ENCODE measurements around the gene LEF1.

Gene LEF1

DNA sequence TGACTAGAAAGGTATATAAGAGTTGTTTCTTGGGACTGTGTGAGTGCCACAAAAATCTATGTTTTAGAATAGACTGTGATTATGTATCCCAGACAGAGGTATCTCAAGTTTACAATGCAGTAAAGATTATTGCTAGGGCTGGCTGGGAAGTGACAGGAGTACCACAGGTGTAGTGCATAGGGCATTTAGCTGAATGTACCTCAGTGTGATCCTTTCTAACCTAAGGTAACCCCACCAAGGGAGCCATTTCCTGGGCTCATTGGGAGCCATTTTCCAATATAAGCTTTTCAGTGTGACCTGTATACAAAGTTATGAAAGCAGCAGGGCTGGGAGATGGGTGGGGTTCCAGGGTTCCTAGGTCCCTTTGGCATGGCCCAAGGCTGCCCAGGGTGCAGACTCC is 6.1 kb upstream of the LEF1 start:
- DNase-seq (ENCODE audit: low spot score) = no peak

DNA sequence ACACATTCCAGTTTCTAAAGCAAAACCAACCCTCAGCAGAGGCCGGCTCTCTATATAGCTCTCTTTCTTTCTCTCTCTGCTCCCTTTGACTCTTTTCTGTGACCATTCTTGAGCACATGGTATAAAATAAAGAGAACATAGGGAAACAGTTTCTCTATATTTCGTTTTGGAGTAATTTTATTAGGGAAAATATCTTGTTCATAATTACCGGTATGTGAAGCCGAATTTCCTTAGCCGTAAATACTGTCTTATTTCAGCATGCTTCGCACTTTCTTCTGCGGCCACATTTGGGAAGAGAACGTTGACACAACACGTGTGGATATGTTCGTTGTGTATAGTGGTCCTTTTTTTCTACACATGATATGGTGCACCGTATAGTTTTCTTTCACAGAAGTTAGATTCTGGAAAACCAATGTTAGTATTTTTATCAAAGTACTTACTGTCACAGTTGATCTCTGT is 4.9 kb upstream of the LEF1 start:
- DNase-seq (ENCODE audit: low spot score) = no peak

DNA sequence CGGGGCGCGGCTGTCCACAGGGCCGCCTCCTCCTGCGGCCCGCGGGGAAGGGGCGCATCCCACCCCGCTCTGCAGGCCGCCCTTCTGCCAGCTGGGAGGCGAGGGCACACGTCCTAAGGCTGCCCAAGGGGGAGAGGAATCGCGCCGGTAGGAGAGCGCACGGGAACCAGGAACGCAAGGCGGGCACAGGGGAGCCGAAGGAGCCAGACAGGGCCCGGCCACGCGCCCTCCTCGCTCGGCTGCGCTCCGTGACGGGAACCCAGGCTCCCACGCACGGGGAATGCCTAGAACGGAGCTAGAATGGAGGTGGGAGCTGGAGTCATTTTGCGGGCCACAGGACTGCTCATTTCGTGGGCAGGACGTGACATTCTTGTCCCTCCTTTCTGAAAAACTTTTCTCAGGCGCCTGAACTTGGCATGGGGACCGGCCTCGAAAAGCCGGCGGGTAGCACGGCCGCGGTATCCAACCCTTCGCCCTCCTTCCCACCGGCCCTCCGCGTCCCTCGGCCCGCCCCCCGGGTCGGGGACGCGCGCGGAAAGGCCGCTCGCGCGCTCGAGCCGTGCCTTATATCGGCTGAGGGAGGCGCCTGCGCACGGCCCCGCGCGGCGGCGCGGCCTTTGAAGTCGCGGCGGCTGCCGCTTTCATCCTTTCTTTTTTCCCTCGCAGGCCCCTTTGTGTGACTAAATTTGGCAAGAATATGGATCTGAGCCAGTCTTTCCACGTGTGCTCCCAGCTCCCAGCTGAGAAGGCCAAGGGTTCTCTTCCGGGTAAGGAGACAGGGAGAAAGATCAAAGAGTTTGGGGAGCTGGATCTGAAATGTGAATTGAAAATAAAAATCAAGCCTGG is 4.2 kb upstream of the LEF1 start:
- no peak for DNase-seq (ENCODE audit: low spot score)

DNA sequence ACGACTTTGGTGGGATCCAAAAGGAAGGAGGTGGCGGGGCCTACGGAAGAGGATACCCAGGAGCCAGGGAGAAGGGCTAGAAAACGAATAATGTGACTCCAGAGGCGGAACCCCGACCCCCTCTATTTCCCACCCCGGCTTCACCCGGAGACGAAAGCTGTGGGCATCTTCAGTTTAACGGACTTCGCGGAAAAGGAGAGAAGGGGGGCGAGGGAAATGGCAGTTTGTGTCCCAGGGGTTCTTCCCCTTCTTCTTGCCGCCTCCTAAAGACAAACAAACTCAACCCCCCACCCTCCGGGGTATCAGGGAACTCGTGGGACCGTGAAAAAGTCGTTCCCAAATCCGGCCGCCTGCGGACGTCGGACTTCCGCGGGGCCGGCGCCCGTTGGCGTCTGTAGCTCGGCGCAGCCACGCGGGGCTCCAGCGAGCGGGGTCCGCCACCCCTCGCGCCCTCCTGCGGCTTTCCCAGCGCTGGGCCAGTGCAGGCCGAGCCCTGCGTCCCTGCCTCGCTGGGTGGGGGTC is 3.6 kb upstream of the LEF1 start:
- DNase-seq (ENCODE audit: low spot score) = no peak

DNA sequence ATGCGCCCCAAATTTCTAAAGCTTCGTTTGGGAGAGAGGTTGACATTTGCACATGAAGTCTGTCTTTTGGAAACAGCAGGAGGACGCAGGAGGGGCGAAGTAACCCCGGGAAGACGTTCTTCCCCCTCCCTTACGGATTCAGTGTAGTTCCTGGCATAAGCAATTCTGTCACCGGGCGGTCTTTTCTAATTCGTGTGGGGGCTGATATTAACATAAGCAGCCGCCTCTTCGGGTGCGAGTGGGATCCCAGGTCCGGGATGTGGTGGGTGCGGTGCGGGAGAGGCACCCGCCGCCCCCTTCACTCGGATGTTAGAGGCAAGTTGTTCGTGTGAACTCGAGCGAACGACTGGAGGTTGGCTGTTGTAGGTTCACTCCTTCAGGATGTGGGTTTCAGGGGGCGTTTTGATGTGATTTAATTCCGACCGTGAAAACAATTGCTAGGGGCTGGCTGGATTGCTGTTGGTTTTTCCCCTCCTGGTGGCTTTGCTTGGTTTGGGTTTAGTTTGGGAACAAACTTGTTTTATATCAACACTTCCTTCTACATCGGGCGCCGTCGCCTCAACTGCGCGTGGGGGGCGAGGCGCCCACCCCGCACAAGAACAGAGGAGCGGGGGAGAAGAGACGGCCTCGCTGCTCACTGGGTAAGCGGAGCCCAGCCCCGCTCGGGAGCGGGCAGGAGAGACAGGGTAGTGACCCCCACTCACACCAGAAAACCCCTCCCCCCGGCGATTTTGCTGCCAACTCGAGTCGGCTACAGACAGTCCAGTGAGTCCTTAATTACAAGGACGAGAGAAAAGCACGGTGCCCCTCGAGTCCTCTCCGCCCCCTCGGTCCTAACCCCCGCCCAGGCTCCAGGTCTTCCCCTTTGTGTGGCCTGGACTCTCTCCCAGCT is 2.9 kb upstream of the LEF1 start:
- DNase-seq (ENCODE audit: low spot score) = no peak

DNA sequence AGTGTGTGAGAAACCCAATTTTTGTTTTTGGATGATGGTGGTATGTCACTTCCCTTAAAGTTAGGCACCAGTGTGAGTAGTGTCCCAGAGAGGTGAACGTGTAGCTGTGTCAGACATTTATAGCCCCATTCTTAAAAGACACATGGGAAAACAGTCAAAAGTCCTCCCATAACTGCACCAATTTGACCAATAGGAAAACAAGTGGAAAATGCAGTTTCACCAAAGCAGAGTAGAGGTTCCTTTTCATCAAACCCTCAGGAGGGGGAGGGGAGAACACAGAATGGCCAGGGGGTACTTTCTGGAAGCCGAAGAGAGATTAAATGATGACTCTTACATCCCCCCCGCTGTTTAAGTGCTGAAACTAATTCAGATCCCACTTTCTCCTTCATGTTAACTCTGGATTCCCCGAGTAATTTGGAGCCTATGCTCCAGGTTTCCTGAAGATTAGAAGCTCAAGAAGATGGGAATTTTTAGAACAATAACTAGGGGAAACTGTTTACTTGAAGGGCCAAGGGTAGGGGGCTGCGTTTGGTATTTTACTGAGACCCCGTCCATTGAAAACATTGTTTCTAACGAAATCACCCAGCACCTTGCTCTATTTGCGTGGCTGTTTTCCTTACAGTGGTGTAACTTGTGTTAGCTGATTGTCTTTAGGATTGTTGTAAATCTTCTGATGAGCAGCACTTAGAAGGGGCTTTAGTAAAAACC is 2.1 kb upstream of the LEF1 start:
- no peak for DNase-seq (ENCODE audit: low spot score)

DNA sequence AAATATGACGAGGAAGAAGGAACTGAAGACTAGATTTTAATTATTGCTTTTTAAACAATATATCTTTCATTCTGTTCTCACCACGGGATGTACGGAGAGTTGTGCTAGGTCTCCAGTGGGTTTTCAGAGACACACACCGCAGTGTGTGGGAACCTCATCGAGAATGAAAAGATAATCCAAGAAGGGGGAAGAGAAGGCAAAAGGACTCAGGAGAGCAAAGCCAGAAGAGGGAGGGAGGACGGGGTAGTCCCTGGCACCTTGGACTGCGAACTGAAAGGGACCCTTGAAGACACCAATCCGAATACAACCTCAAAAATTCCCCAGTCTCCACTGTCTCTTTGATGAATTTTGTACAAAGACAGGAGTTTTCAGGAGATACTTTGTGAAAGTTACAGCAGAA is 932 bp upstream of the LEF1 start:
- DNase-seq (ENCODE audit: low spot score) = no peak

DNA sequence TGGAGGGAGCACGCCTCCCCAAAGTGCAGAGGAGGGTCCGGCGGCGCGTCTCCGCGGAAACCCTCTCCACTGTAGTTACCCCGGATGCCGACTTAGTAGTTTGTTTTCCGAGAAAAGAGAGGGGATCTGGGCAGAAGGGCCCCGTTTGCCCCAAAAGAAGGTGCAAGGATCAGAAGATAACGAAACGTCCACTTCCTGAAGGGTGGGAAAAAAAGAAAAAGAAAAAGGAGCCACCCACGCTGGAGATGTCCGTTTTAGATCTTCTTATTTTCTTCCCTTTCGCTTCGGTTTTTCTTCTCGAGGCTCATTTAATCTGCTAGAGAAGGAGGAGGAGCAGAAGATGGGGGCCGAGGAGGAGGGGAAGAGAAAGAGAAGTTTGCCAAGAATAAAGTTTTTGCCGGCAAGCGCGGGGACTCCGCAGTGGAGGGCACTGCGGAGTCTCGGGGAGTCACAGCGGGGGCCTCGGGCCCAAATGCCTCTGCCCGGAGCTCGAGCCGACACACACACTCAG is 517 bp downstream of the LEF1 start:
- no peak for DNase-seq (ENCODE audit: low spot score)

DNA sequence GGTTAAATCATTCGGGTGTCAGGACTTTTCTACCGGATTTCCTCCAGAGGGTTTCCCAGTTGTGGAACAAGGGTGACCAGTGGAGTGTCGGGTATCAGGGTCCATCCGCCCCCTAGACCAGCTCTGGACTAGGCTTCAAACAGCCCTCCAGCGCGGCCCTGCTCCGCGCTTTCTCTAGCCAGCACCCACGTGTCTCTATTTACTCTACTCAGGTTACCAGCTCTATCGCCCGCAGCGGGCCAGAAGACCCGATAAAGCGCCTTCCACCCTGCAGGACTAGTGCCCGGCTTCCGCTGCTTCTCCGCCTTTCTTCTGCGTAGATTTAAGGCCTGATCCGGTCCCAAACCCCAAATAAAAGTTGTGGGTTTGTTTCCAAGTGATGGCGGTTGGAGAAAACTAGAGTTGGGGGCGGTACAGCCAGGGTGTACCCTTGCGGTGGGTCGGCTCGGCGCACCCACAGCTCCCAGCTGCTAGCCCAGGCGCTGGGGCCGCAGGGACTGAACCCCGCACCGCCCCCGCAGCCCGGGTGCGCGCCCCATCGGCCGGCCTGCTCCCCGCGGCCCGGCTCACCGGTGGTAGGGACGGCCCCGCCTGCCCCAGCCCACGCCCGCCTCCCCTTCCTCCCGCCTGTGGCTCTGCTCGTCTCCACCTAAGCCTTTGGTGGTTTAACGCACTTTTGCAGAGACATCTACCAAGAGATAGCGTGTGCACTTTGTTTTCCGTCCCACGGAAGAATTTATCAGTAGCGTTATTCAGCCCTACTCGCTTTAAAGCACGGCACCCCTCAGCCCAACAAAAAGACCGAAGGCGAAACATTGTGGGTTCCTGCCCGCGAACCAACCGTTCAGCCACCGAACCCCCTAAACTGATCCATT is 2.1 kb downstream of the LEF1 start:
- no peak for DNase-seq (ENCODE audit: low spot score)

DNA sequence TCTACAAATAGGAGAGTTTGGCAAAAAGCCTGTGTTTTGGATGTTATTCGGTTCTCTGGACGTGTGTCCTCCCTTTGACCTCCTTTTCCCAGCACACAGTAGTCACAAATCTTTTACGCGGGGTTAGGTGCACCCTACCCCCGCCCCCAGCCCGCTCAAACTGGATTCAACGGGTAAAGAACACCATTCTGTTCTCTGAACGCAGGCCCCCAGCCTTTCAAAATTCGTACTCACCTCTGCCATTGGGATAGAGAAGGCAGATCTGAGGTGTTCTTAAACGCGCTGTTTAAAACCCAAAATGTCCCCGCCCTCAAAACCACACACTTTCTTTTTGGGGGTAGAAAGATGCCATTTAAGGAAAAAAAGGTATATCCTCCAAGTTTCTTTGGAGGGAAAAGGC is 2.7 kb downstream of the LEF1 start:
- no peak for DNase-seq (ENCODE audit: low spot score)

DNA sequence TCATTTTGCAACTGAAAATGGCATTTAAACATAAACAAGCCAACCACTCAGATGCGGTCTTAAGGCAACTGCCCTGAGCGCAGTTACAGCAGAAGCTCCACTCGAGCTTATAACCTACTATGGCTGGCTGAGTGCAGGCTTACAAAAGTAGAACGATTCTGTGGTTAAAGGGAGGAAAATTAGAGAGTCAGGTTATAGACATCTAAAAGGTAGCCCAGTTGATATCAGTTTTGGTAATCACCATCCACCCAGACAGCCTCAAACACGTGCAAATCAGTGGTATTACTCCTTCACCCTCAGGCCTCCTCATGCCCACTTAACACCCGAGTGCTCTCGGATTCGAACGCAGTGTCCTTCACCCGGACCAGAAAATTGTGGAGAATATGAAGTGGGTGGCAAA is 3.1 kb downstream of the LEF1 start:
- no peak for DNase-seq (ENCODE audit: low spot score)

DNA sequence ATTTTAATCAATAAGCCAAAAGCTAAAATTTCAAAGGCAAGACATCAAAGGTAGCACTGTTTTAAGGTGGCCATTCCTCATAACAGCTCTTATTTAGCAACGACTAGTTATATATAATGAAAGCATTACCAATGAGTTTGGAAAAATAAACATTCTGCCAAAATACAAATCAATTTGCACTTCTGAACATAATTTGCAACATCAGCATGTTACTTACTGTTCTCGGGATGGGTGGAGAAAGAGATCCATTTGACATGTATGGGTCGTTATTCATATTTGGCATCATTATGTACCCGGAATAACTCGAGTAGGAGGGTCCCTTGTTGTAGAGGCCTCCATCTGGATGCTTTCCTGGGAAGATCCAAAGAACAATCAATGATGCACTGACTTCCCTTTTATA is 5.4 kb downstream of the LEF1 start:
- DNase-seq (ENCODE audit: low spot score) = no peak

DNA sequence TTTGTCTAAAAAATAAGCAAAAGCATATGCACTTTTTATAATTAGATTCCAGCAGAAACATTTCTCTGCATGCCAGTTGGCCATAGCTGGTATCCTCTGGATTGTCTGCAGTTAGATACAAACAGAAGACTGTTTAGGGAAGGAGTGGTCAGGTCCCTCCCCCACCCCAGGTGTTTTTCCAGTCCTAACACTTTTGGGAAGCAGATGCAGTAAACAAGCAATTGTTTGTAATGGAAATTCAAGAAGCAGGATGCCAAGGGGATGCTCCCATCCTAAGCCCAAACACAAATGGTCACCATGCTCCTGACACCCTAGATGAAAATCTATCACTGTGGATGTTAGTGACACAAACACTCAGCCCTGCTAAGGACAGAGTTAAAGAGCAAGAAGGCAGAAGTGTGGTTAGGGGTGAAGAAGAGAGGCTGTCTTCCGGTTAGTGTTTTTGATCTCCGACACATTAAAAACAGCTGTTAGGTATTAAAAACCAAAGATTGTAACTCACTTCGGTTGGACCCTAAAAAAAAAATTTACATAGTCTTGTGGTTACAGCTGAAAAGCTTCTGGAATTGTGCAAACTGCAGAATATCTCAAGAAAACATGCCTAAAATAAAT is 7.9 kb downstream of the LEF1 start:
- no peak for DNase-seq (ENCODE audit: low spot score)

DNA sequence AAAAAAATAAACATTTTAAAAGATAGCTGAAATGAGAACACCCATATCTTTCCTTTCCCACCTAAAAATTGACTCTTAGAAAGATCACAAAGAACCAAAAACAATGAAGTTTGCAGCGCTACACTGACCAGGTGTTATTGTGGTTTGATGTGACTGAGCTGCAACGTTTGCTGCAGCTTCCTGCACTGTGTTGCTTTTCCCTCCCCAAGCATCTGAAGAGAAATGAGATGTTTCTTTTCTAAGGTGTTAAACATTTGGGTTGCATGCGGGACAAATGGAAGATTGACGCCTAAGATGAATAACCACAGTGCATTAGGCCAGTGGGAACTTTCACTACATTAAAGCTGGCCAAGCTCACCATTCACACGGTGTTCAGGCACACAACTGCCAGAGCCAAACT is 8.9 kb downstream of the LEF1 start:
- DNase-seq (ENCODE audit: low spot score) = no peak

DNA sequence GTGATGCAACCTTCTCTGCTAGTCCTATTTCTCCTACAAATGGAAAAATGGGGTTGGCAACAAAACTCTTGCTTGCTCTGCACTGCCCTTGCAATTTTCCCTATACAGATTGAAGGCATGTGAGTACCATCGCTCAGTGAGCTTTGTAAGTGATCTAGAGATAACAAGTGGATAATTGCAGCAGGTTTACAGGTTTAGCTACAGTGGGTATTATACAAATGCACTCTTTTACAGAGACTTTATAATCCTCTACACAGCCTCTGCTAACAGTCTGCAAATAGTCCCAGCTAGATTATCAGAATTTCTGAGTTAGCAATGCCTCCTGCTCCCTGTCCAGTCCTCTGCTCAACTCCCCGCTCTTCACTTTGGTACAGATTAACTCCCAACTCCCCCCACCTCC is 11.1 kb downstream of the LEF1 start:
- DNase-seq (ENCODE audit: low spot score) = no peak

DNA sequence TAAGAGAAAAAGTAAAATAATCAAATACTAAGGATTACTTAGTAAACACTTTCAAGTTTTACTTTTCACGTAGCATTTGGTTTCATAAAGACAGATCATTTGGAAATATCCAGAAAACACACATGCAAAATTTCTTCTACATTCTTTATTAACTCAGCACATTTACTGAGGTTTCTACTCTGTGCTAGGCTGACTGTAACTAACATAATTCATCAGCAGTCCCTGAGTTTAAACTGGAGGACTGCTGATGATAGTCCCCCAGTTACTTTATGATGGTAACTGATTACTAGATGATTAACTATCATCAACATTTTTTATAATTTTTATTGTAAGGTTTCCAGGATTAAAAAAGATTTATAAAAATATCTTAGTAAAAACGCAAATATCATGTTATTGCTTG is 12.3 kb downstream of the LEF1 start:
- no peak for DNase-seq (ENCODE audit: low spot score)

DNA sequence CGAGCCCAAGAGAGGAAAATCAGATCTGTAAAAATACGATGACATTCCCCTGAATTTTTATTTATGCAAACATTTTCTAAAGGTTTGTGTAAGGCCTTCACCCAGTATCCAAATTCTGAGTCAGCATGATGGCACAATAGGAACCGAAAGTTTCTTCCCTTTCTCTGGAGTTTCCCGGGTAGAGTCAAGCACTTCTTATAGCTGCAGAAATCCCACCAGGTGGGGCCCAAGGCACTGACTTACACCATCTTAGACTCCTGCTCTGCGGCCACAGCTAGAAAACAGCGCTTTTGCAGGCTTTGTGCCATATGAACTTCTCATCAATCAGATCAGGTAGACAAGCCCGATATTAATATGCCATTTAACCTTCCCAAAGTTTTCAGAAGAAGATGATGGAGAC is 13.4 kb downstream of the LEF1 start:
- no peak for DNase-seq (ENCODE audit: low spot score)

DNA sequence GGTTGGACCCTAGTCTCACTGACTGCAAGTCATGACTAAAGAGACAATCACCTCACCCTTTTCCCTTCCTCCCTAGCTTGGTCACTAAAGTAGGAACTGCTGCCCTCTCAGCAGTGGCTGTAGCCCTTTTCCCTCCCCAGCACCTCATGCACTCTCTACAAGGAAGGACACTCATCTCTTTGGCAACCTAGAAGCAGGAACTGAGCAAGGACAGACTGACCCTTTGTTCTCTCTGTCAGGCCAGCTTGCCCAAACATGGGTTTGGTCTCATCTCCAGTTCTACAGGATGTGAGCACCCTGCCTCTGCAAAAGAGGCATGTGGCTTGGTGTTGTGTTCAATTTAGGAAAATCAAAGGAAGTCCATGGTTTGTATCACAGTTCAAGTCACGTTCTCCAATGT is 15.8 kb downstream of the LEF1 start:
- DNase-seq (ENCODE audit: low spot score) = no peak

DNA sequence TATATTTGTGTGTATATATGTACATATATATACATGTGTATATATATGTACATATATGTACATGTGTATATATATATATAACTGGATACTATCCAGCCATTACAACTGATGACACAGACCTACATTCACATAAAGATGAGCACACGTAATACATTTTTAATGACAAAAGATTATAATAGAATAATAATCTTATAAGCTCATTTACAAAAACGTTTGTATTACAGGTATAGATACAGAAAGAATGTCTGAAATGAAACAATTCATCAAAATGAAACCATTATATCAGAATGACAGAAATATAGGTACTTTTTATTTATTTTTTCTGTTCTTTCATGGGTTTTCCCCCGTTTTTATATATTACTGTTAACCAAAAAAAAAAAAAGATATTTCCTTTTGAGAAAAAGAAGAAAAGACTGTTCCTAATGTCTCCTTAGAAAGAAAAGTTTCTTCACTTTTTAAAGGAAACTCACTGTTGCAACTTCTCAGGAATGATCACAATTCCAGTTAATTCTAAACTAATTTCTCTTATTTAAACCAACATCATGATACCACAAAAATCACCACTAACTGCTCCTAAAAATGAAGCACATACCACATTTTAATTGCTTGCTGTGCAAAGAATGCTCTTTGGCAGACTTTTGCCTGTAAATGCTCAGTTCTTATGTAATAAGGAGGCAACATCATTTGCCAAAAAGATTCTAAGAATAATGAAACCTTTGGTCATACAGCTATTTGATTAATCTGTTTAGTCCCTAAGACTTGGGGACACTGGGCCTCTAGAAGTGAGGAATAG is 18.9 kb downstream of the LEF1 start:
- no peak for DNase-seq (ENCODE audit: low spot score)

DNA sequence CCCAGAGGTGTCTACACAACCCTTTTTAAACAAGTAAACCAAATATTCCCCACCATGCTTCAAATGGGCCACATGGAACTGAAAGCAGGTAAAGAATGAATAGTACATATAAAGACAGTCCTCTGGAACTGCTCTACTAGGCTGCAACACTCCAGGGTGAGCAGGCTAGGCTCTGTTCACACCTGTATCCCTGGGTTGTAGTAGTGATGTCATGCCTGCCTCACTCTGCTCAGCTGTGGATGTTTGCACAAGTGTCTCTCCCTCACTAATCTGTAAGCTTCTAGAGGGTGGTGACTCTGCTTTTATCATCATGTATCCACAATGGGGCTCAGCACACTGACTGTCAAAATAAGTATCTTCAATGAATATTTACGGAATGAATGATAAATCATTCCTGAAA is 20.4 kb downstream of the LEF1 start:
- DNase-seq (ENCODE audit: low spot score) = no peak
